NCI-H146 treated with DMSO at 0.1 percent for 48 hours (cell line): ENCODE measurements around the gene LAMB1.
"Not testable (repeated sequence)": the region's sequence is repeated elsewhere in the genome, so short reads cannot be mapped to it uniquely, and the experiment has no call there.

Experiments
- DNase-seq: peaks from one replicate; lab custom pipeline; 2025; ENCODE audit not compliant: unreplicated experiment; lab: John Stamatoyannopoulos, UW

Gene LAMB1

DNA sequence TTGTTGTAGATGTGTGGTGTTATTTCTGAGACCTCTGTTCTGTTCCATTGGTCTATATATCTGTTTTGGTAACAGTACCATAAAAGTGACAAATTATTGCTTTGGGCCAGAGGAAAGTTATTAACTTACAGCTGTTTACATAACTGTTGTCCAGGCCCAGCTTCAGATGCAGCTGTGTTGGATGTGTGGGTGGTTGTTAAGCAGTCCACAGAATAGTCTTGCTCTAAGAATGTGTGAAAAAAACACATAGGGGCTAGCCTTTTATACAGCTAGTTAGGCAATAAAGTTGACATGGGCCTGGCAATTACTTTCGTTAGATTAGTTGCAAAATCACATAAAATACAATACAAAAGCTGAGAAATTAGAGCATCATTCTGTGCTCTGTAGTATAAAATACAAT, 80.1 kb downstream of the LAMB1 start:
- no peak for DNase-seq

DNA sequence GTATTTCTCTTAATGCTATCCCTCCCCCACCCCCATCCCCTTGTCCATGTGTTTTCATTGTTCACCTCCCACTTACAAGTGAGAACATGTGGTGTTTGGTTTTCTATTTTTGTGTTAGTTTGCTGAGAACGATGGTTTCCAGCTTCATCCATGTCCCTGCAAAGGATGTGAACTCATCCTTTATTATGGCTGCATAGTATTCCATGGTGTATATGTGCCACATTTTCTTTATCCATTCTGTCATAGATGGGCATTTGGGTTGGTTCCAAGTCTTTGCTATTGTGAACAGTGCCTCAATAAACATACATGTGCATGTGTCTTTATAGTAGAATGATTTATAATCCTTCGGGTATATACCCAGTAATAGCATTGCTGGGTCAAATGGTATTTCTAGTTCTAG, 81.1 kb downstream of the LAMB1 start:
- not testable (repeated sequence) for DNase-seq

DNA sequence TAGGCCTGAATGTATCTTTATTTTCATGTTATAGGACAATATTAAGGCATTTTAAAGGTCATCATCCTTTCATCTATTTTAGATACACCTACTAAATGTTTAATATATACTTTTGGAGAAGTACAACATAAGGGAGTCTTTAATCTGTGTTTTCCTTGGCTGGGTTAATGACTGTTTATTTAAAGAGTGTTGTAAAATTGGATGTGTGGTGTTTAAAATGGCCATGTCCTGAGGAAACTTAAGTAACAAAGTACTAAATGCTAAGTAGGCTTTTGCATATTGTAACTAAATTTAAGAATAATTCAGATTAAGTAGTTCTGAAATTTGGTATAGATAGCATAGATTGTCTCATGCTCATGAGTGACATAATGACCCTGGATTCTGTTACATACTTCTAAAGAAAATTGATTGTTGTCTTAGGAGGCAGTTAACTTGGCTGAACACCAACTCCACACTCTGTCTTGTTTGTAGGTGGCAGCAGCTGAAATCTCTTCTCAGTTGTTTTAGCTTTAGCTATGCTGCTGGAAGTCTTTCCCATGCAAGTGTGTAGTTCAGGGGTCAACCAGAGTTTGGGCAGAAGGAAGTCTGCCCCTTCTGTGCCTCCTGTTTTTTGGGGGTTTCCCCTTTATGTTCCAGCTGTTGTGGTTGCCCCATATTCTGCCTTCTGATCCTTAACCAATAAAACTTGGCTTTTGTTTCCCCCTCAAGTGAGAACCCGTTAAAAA, 82.8 kb downstream of the LAMB1 start:
- no peak for DNase-seq

DNA sequence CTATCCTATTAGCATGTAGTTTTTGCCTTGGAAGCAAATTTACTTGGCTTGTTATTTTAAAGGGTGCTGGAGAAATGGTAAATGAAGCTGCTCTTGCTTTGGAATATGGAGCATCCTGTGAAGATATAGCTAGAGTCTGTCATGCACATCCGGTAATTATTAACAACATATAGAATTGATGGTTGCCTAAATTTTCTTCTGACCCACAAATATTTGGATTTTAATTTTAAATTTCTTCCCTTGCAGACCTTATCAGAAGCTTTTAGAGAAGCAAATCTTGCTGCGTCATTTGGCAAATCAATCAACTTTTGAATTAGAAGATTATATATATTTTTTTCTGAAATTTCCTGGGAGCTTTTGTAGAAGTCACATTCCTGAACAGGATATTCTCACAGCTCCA, 84.0 kb downstream of the LAMB1 start:
- no peak for DNase-seq

DNA sequence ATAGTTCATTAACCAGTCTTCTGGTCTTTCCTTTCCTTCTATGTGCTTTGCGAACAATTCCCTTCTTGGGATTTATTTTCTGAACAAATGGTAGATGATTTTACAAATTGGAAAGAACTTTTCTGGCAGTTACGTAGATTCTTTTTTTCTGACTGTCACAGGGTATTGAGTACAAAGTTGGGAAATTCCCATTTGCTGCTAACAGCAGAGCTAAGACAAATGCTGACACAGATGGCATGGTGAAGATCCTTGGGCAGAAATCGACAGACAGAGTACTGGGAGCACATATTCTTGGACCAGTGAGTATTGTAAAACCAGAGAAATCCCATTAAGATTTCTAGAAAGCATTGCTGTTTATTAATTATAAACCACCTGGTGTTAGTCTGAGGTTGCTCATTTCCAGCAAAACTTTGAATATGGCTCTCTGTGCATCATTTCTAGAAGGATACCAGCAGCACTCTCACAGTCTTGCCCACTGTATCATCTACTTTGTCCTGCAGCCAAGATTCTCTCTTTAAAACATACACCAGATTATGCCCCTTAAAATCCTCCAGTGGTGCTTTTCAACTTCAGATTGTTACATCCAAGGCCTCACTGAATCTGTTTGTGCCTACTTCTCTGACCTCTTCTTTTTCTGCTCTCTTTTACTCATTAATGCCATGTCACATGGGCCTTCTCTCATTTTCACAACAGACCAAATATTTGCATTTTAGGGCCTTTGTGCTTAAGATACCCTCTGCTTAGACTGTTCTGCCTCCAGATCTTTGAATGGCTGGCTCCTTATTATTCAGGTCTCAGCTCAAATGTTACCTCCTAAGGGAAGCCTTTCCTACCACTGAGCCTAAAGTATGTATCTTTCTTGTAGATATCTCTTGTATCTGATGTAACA, 85.0 kb downstream of the LAMB1 start:
- DNase-seq = no peak

DNA sequence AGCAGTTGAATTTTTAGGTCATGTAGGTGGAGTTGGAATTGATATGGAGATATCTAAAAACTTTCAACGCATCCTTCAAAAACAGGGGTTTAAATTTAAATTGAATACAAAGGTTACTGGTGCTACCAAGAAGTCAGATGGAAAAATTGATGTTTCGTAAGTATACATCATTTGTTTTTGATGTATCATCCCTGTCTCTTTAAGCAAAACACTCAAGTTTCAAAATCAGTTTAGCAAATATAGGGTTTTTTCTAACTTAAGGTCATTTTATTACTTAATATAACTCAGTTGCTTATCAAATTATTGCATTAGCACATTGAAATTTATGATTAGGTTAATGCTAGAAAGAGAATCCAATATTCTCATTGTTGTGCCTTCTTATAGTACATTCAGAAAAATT, 87.4 kb downstream of the LAMB1 start:
- no peak for DNase-seq

DNA sequence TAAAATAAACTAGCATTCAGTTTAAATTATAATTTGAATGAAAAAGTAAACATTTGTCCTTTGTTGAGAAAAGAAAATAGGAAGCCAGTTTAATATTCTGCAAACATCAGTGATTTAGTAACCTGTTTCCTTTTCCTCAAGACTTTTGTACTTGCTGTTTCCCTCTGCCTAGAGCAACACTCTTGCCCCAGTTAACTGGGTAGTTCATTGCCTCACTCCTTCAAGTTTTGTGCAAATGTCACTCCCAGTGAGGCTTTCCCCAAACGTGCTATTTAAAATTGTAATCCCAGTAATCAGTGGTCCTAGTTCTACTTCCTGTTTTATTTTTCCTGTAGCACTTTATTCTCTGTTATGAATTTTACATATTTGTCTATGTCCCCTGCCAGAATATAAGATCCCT, 88.1 kb downstream of the LAMB1 start:
- no peak for DNase-seq

DNA sequence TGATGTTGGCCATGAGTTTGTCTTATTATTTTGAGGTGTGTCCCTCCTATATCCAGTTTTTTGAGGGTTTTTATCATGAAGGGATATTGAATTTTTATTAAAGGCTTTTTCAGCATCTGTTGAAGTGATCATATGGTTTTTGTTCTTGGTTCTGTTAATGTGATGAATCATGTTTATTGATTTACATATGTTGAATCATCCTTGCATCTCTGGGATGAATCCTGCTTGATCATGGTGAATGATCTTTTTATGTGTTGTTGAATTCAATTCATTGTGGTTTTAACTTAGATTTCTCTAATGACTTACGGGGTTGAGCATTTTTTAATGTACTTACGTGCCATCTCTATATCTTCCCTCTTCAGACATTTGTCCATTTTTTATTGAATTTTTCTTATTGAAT, 89.1 kb downstream of the LAMB1 start:
- DNase-seq = no peak

DNA sequence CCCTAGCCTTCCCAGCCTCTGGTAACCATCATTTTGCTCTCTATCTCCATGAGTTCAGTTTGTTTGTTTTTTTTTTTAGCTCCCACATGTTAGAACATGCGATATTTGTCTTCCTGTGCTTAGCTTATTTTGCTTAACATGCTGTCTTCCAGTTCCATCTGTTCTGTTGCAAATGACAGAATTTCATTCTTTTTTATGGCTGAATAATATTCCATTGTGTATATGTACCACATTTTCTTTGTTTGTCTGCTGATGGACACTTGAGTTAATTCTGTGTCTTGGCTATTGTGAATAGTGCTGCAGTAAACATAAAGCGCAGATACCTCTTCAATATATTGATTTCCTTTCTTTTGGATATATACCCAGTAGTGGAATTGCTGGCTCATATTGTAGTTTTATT, 91.0 kb downstream of the LAMB1 start:
- no peak for DNase-seq

DNA sequence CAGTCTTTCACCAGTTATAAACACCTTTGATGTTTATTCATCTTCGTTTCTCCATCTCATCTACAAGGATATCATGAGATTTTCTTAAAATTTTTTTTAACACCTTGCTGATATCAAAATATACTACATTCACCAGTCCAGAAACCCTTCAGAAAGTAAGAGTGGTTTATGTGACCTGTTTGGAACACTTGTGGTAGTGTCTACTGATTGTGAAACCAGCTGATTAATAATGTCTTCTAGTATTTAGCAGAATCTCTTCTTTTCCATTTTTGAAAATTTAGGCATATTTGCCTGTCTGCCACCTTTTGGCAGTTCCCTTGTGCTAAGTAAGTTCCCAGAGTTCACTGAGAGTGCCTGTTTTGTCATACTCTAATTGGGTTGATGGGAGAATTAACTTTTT, 93.5 kb downstream of the LAMB1 start:
- no peak for DNase-seq

DNA sequence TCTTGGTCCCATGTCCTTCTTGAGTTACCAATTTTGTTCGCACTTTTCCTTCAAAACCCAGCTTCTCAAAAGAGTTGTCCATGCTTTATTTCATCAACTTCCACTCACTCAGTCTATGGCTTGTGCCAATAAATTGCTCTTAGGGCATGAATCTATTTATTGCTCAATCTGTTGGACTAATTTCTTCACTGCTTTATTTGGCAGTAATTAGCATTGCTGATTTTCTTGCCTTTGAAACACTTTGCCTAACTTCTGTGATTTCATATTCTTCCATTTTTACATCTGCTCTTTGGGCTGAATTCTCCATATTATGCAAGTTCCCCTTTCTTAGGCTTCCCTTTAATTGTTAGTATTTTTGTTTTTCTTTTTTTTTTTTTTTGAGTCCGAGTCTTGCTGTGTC, 95.2 kb downstream of the LAMB1 start:
- DNase-seq = no peak

DNA sequence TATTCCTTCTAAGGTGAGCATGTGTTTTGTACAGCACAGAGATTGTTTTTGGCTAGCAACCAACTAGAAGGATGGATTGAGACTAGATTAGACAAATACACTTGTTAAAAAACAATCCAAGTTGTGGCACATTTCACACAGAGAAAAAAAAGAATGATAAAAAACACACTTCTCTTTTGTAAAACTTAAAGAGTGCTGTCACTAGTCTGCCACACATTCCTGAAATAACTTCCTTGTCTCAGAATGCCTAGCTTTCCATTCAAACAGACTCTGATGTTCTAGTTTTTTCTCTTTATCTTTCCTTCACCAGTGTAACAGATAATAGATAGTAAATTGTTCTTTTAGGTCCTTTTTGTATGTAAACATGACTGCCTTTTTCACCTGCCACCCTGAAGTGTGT, 100.6 kb downstream of the LAMB1 start:
- DNase-seq = no peak

DNA sequence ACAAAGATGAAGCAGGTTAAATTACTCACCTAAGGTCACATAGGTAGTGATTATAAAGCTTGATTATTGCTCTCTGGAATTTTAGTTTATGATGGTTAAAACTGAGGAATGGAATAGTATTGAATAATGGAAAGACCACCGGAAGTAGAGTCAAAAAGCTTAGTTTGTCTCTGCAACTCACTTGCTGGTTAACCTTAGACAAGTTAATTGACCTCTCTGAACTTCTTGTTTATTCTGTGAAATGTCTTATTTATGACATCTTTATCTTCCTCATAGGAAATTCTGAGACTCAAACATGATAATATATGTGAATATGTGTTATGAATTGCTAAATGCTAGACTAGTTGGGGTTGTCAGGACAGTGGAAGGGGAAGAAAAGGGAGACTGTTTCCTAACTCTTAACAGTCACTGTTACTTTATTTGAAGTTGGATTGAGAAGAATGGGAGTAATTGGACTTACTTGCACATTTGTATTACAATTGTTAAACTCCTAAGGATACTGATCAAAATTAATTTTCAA, 102.4 kb downstream of the LAMB1 start:
- DNase-seq = no peak

DNA sequence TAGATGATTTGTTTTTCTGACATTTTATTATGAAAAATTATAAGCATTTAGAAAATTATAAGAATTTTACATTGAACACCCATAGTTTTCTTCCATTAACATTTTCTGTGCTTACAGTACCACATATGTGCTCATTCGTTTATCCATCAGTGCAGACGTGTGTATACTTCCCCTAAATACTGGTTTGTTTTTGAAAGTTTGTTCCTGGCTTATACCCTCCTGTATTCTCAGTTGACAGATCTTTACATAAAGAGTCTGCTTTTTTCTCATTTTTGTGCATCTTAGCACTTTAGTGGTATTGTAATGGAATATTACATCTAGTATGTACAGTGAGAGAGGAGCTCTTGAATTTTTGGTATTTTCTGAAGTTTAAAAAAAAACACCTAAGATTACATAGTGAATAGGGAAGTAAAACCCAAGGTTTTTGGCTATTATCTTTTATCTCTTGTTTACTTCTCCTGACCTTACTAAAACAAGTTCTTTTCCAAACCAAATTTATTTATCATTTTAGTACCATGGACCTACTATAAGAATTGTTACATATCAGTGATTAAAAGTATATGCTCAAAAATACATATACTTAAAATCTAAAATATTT, 103.9 kb downstream of the LAMB1 start:
- no peak for DNase-seq

DNA sequence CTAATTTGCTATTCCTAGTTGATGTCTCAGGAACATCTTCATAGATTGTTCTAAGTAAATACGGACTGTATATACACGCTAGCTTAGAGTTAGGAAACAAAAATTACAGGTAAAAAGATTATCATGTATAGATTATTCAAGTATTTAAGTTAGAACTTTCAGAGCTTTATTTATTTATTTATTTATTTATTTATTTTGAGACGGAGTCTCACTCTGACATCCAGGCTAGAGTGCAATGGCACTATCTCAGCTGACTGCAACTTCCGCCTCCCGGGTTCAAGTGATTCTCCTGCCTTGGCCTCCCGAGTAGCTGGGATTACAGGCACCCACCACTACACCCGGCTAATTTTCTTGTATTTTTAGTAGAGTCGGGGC, 110.6 kb downstream of the LAMB1 start:
- DNase-seq = not testable (repeated sequence)

DNA sequence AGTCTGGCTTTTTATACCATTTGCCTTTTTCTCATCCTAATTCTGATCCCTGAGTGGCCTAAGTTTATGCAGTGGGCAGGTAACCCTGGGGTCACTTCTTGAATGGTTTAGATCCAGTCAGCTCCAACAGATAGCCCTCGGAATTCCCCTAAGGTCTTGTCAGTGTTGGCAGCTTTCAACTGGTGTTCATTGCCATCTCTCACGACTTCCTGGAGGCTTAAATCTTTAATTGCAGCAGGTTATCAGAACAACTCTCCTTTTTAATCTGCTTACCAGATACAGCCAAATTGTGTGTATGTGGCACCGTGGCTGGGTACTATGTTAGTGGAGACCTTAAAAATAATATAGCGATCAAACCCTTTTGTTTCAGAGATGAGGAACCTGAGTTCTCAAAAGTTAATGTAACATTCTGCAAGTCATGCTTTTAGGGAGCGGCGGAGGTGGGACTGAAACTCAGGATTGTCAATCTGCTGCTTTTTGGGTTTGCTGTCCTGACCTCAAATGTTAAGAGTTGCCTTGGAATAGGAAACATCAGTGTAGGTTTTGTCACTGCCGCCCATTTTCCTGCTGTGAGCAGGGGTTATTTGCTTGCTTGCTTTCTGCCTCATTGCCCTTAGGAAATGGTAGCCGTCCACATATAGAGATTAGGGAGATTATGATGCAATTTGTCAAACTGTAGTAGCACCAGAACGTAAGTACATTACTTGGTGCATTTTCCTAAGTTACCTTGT, 111.2 kb downstream of the LAMB1 start:
- DNase-seq = no peak

DNA sequence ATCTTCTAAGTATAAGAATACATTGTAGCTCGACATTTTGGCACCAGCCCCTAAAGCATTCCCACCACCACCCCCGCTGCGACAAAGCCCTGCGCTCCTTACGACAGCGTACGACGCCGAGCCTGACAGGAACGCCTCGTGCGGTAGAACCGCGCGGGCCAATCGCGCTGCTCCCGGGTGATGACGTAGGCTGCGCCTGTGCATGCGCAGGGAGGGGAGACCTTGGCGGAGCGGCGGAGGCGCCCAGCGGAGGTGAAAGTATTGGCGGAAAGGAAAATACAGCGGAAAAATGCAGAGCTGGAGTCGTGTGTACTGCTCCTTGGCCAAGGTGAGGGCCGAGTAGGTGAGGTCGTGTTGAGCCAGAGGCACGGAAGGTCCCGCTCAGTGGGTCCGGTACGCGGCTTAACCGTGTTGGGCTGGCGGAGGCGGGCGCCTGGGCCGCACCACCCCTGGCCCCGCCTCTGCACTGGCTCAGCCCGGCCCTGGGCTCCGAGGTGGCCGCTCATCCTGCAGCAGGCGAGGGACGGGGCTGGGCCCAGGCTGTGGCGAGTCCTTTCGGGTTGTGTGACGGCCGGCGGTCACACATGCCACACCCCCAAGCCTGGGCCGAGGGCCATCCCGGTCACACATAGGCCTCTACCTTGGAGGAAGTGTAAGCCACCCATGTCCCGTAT, 111.9 kb downstream of the LAMB1 start, which contains the start of gene DLD:
Gene DLD, plus strand, starts transcription at position 222 of the 674 bp plus-strand sequence. Its CDS starts 68 bp downstream, at position 290.
- DNase-seq = peak; percentile 79

DNA sequence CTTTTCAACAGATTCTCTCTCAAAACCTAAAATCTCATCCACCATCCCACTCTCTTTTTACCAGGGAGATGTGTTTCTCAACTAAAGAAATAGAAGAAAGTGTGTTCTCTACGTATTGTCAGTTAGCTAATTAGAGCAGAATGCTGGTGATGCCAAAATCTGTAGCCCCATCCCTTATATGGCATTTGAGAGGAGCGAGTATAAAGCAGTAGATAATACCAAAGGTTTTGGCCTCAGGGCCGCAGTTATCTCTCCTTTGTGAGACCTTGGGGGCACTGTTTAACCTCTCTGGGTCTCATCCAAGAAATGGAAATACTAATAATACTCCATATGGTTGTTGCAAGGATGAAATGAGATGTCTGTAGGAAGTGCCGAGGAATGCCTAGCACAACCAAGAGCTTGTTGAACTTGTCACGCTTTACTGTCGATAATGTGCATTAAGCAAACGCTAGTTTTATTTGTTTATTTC, 112.4 kb downstream of the LAMB1 start:
- DNase-seq = no peak

DNA sequence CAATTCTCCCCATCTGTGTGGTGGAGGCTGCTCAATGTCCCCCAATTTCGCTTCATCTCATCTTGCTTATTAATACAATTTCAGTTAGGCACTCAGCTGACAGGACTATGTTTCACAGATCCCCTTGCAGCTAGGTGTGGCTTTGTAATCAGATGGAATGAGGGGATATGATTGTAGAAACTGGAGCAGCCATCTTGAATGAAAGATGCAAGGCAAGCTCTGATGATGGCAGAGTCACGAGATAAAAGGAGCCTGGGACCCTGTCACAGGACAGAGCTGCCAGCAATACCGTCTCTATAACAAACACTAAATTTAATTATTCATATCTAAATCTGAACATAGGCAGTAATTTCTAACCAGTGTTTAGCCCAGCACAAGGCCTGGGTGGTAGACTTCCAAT, 113.0 kb downstream of the LAMB1 start:
- DNase-seq = no peak

DNA sequence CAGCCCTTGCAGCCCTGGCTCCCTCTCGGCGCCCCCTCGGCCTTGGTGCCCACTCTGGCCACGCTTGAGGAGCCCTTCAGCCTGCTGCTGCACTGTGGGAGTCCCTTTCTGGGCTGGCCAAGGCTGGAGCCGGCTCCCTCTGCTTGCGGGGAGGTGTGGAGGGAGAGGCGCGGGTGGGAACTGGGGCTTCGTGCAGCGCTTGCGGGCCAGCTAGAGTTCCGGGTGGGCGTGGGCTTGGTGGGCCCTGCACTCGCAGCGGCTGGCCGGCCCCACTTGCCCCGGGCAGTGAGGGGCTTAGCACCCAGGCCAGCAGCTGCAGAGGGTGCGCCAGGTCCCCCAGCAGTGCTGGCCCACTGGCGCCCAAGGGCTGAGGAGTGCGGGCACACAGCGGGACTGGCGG, 115.1 kb downstream of the LAMB1 start:
- DNase-seq = not testable (repeated sequence)
